ENCODE data around the gene SLC14A1.

Gene SLC14A1

GRCh38 chr18:45723567-45724355 lies at the start of gene SLC14A1:
TSS of gene SLC14A1 (plus strand) at chr18:45724181. CDS start at chr18:45730321, 6,140 bp downstream.
- DNase-seq (ENCODE audit: low spot score), result peak; percentile 20

- DNase-seq (ENCODE audit: low spot score), result no peak
These were observed 46.6 kb upstream of the SLC14A1 start for GRCh38 chr18:45677276-45677807.

GRCh38 chr18:45678441-45678840 lies 45.5 kb upstream of the SLC14A1 start:
- no peak for DNase-seq (ENCODE audit: low spot score)

GRCh38 chr18:45678850-45679249 lies 45.1 kb upstream of the SLC14A1 start:
- no peak for DNase-seq (ENCODE audit: low spot score)

GRCh38 chr18:45680066-45680690 lies 43.8 kb upstream of the SLC14A1 start:
- no peak for DNase-seq (ENCODE audit: low spot score)

- no peak for DNase-seq (ENCODE audit: low spot score)
These were observed 41.8 kb upstream of the SLC14A1 start for GRCh38 chr18:45682181-45682580.

GRCh38 chr18:45684341-45685115 lies 39.5 kb upstream of the SLC14A1 start:
- no peak for DNase-seq (ENCODE audit: low spot score)

- DNase-seq (ENCODE audit: low spot score), result no peak
These were observed 36.9 kb upstream of the SLC14A1 start for GRCh38 chr18:45686891-45687611.

- DNase-seq (ENCODE audit: low spot score), result no peak
These were observed 36.4 kb upstream of the SLC14A1 start for GRCh38 chr18:45687621-45688020.

- no peak for DNase-seq (ENCODE audit: low spot score)
These were observed 35.9 kb upstream of the SLC14A1 start for GRCh38 chr18:45688113-45688512.

- DNase-seq (ENCODE audit: low spot score), result no peak
These were observed 35.1 kb upstream of the SLC14A1 start for GRCh38 chr18:45688833-45689232.

GRCh38 chr18:45689396-45689795 lies 34.6 kb upstream of the SLC14A1 start:
- DNase-seq (ENCODE audit: low spot score), result no peak

GRCh38 chr18:45690975-45691815 lies 32.8 kb upstream of the SLC14A1 start:
- peak; percentile 65 for DNase-seq (ENCODE audit: low spot score)

GRCh38 chr18:45691816-45692179 lies 32.2 kb upstream of the SLC14A1 start:
- no peak for DNase-seq (ENCODE audit: low spot score)

- DNase-seq (ENCODE audit: low spot score), result no peak
These were observed 21.2 kb upstream of the SLC14A1 start for GRCh38 chr18:45702708-45703265.

GRCh38 chr18:45708831-45709230 lies 15.2 kb upstream of the SLC14A1 start:
- DNase-seq (ENCODE audit: low spot score), result no peak

- DNase-seq (ENCODE audit: low spot score), result peak; percentile 31
These were observed 11.9 kb upstream of the SLC14A1 start for GRCh38 chr18:45712061-45712460.

GRCh38 chr18:45713239-45713638 lies 10.7 kb upstream of the SLC14A1 start:
- no peak for DNase-seq (ENCODE audit: low spot score)

- DNase-seq (ENCODE audit: low spot score), result peak; percentile 38
These were observed 8.7 kb upstream of the SLC14A1 start for GRCh38 chr18:45715212-45715780.

GRCh38 chr18:45719106-45719505 lies 4.9 kb upstream of the SLC14A1 start:
- DNase-seq (ENCODE audit: low spot score), result no peak
